PC-9 (cell line): ENCODE results near the gene SYK. TPM values are rescaled to one million over a fixed set of nuclear protein-coding genes. Genes with fewer than 3 reads are reported as not detected.

Source experiments
- BruUV-seq: library from RNA; stranded (reverse); fragments of 400-500 nt; replicated peaks from 2 replicates; lab custom pipeline; 2021; lab: Mats Ljungman, UMichigan
- CTCF ChIA-PET: fragments of 300-600 bp; sonication (Branson Sonifier 250); formaldehyde crosslinking; loops from one replicate; lab custom pipeline; 2022; ENCODE audit warnings: antibody characterized with exemption; lab: Charles Lee
- POLR2A ChIA-PET: fragments of 300-600 bp; sonication (Branson Sonifier 250); formaldehyde crosslinking; loops from one replicate; lab custom pipeline; 2022; ENCODE audit warnings: antibody characterized with exemption; ENCODE audit not compliant: unreplicated experiment; lab: Charles Lee
- DNase-seq, 2 experiments: peaks; one replicate each; pipeline versions ENCODE4 v3.0.0 to v3.0.0-alpha.2; 2015 to 2022; ENCODE audit warnings: mixed read lengths in 1 of 2
- H2AFZ ChIP-seq: fragments of 200-600 bp; sonication (generic); 2 replicates; pipeline ENCODE4 v1.8.1; 2017; ENCODE audit warnings: antibody characterized with exemption
- H3F3A ChIP-seq: fragments of 200-600 bp; sonication (generic); 2 replicates; pipeline ENCODE4 v1.8.1; 2017; ENCODE audit warnings: antibody characterized with exemption, mild to moderate bottlenecking, low read depth; ENCODE audit not compliant: insufficient read depth
- H3K27ac ChIP-seq: fragments of 200-600 bp; sonication (generic); 2 replicates; pipeline ENCODE4 v1.6.1; 2016; ENCODE audit warnings: mixed run types
- H3K27me3 ChIP-seq: fragments of 200-600 bp; sonication (generic); 2 replicates; pipeline ENCODE4 v1.6.1; 2016; ENCODE audit warnings: low read depth, mixed run types; ENCODE audit not compliant: insufficient read depth
- H3K36me3 ChIP-seq: fragments of 200-600 bp; sonication (generic); 2 replicates; pipeline ENCODE4 v1.6.1; 2016; ENCODE audit warnings: low read depth, mixed run types
- H3K4me1 ChIP-seq: fragments of 200-600 bp; sonication (generic); replicated peaks from 2 replicates; pipeline ENCODE4 v1.6.1; 2016; ENCODE audit warnings: mixed run types; ENCODE audit not compliant: insufficient read depth
- H3K4me2 ChIP-seq: fragments of 200-600 bp; sonication (generic); 2 replicates; pipeline ENCODE4 v1.6.1; 2017; ENCODE audit warnings: mixed run types
- H3K4me3 ChIP-seq: fragments of 200-600 bp; sonication (generic); 2 replicates; pipeline ENCODE4 v1.6.1; 2016; ENCODE audit warnings: mixed run types
- H3K79me2 ChIP-seq: fragments of 200-600 bp; sonication (generic); 2 replicates; pipeline ENCODE4 v1.6.1; 2017; ENCODE audit warnings: low read depth, mixed run types
- H3K9me2 ChIP-seq: fragments of 200-600 bp; sonication (generic); 2 replicates; pipeline ENCODE4 v1.8.1; 2017; ENCODE audit warnings: mild to moderate bottlenecking; ENCODE audit not compliant: insufficient read depth
- H3K9me3 ChIP-seq: fragments of 200-600 bp; sonication (generic); 2 replicates; pipeline ENCODE4 v1.8.1; 2016; ENCODE audit warnings: low read depth; ENCODE audit not compliant: insufficient read depth
- H4K20me1 ChIP-seq: fragments of 200-600 bp; sonication (generic); 2 replicates; pipeline ENCODE4 v1.8.1; 2017; ENCODE audit not compliant: insufficient read depth
- EZH2 ChIP-seq: fragments of 200-600 bp; sonication (generic); IDR thresholded peaks from 2 replicates; pipeline ENCODE4 v1.8.0; 2017; ENCODE audit warnings: antibody characterized with exemption, low read depth
- intact Hi-C: fragments of 100-400 bp; cut with micrococcal nuclease; formaldehyde crosslinking; loops from one replicate; pipeline ENCODE4 v1.10.0; 2022; ENCODE audit not compliant: unreplicated experiment
- total RNA-seq: library from RNA; stranded (reverse); gene quantifications from 2 replicates; pipeline ENCODE4 v1.2.3, GENCODE V29; 2021
- TF ChIP-seq, protein P1 (sequence below): fragments of 200-600 bp; sonication (generic); conservative IDR thresholded peaks from 2 replicates; pipeline ENCODE4 v1.6.1; 2017; ENCODE audit warnings: mixed run types, antibody characterized with exemption, mild to moderate bottlenecking, moderate library complexity

SYK gene
- total RNA-seq, 1 experiment from 2014 or later: 32.1 TPM

DNA sequence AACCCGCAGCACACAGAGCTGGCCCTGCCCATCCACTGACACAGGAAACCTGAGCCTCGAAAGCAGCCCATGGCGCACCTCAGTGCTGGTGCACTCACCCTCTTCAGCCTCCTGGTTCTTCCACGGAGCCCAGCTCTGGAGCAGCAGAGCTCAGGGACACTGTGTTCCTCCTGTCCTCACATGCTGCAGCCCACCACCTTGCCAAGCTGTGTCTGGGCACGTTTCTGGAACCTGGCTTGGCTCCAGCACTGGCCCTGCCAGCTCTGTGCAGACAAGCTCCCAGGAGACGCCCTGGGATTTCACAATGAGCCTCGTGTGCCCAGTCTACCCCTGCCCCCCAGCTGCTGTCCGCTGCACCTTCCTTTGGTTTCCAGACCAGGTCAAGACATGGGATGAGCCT is 119.5 kb downstream of the SYK start:
- H3K27ac ChIP-seq: no peak overlapping the region
- TF ChIP-seq, protein P1, sequence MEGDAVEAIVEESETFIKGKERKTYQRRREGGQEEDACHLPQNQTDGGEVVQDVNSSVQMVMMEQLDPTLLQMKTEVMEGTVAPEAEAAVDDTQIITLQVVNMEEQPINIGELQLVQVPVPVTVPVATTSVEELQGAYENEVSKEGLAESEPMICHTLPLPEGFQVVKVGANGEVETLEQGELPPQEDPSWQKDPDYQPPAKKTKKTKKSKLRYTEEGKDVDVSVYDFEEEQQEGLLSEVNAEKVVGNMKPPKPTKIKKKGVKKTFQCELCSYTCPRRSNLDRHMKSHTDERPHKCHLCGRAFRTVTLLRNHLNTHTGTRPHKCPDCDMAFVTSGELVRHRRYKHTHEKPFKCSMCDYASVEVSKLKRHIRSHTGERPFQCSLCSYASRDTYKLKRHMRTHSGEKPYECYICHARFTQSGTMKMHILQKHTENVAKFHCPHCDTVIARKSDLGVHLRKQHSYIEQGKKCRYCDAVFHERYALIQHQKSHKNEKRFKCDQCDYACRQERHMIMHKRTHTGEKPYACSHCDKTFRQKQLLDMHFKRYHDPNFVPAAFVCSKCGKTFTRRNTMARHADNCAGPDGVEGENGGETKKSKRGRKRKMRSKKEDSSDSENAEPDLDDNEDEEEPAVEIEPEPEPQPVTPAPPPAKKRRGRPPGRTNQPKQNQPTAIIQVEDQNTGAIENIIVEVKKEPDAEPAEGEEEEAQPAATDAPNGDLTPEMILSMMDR: no peak
- TF ChIP-seq EZH2: no peak

DNA sequence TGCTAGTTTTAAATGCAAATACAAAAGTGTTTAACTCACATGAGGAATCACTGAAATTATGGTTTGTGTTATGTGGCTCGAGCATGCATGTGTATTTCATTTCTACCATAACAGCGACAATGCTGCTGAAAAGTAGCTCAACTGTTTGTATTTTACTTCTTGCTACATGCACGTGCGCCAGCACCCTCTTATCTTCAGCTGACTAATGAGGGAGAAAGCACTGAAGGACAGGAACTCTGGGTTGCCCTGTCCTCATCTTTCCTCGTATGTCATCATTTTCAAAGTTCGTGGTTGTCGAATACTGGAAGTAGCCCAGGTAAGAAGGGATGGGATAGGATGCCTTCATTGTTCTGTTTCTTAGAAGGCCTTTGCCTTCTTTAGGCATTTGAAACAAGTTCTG is 120.3 kb downstream of the SYK start:
- POLR2A ChIA-PET: no interaction called here
- CTCF ChIA-PET: no interaction called here
- no peaks in the 10 kb centered on the region; the same call in 1 of the 2 replicates for H4K20me1 ChIP-seq
- no peaks in the 10 kb centered on the region for H3K9me2 ChIP-seq
- DNase-seq: no peak
- no peaks in the 10 kb centered on the region for H3F3A ChIP-seq
- BruUV-seq: no TSS peak
- intact Hi-C loops: no loop called here
- no peaks in the 10 kb centered on the region for H3K79me2 ChIP-seq
- H3K27me3 ChIP-seq: no peaks in the 10 kb centered on the region
- H3K4me2 ChIP-seq: no peak overlapping the region
- no peaks in the 10 kb centered on the region; the same call in 1 of the 2 replicates for H3K9me3 ChIP-seq
- 0 out of 2 replicates have a peak, but pooled peaks cover 5% of the 10 kb centered on the region for H3K4me1 ChIP-seq
- H3K4me3 ChIP-seq: no peak overlapping the region
- H3K27ac ChIP-seq: no peak overlapping the region
- H2AFZ ChIP-seq: no peak overlapping the region
- no peaks in the 10 kb centered on the region for H3K36me3 ChIP-seq
- TF ChIP-seq, protein P1: no peak
- TF ChIP-seq EZH2: no peak

More for the DNA sequence above, 119.5 kb downstream of the SYK start:
- intact Hi-C loops: no loop called here
- H3K27me3 ChIP-seq: no peaks in the 10 kb centered on the region
- H3K79me2 ChIP-seq: no peaks in the 10 kb centered on the region
- CTCF ChIA-PET: no interaction called here
- DNase-seq: no peak
- no peak overlapping the region for H3K4me3 ChIP-seq
- H2AFZ ChIP-seq: no peak overlapping the region
- no peaks in the 10 kb centered on the region for H3K36me3 ChIP-seq
- POLR2A ChIA-PET: no interaction called here
- no peaks in the 10 kb centered on the region for H3F3A ChIP-seq
- no TSS peak for BruUV-seq
- no peaks in the 10 kb centered on the region for H3K9me2 ChIP-seq
- no peaks in the 10 kb centered on the region; the same call in 1 of the 2 replicates for H4K20me1 ChIP-seq
- no peak overlapping the region for H3K4me2 ChIP-seq
- H3K4me1 ChIP-seq: 0 out of 2 replicates have a peak, but pooled peaks cover 5% of the 10 kb centered on the region
- no peaks in the 10 kb centered on the region; the same call in 1 of the 2 replicates for H3K9me3 ChIP-seq

DNA sequence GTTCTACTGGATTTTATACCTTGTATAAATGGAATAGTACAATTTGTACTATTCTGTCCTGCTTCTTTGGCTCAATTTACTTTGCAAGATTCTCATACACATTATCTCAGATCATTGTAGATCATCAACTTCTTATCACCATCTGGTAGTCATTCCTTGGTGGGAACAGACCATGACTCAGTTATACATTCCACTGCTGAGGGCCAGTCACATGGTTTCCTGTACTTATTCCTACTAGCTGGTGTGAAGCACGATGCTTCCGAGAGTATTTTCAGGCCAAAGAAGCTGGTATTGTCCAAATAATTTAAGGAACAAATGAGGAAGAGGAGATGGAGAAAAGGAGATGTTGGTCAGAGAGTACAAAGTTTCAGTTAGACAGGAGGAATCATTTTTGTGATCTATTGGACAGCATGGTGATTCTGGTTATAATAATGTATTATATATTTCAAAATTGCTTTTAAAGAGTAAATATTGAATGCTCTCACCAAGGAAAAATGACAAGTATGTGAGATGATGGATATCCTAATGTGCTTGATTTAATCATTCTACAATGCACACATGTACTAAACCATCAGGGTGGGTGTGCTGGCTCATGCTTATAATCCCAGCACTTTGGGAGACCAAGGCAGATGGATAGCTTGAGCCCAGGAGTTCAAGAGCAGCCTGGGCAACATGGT is 124.1 kb downstream of the SYK start:
- H3K36me3 ChIP-seq: no peaks in the 10 kb centered on the region
- no peak overlapping the region for H3K4me3 ChIP-seq
- POLR2A ChIA-PET: no interaction called here
- CTCF ChIA-PET: no interaction called here
- BruUV-seq: no TSS peak
- no peak for DNase-seq
- H3K4me2 ChIP-seq: no peak overlapping the region
- no peak overlapping the region for H3K27ac ChIP-seq
- no peaks in the 10 kb centered on the region for H3K27me3 ChIP-seq
- 0 out of 2 replicates have a peak, but pooled peaks cover 10% of the 10 kb centered on the region for H3K9me2 ChIP-seq
- intact Hi-C loops: no loop called here
- H3K4me1 ChIP-seq: 0 out of 2 replicates have a peak, but pooled peaks cover 5% of the 10 kb centered on the region
- H2AFZ ChIP-seq: no peak overlapping the region
- H3F3A ChIP-seq: no peaks in the 10 kb centered on the region
- H3K79me2 ChIP-seq: no peaks in the 10 kb centered on the region
- H4K20me1 ChIP-seq: no peaks in the 10 kb centered on the region; the same call in 1 of the 2 replicates
- H3K9me3 ChIP-seq: no peaks in the 10 kb centered on the region; the same call in 1 of the 2 replicates
- TF ChIP-seq, protein P1: no peak
- TF ChIP-seq EZH2: no peak
